ENCODE results near the gene NDFIP1. TPM values are rescaled to one million over a fixed set of nuclear protein-coding genes. Genes with fewer than 3 reads are reported as not detected.

NDFIP1 gene
- total RNA-seq, 2 experiments from 2014 or later, result 57.1 to 59.3 TPM

DNA sequence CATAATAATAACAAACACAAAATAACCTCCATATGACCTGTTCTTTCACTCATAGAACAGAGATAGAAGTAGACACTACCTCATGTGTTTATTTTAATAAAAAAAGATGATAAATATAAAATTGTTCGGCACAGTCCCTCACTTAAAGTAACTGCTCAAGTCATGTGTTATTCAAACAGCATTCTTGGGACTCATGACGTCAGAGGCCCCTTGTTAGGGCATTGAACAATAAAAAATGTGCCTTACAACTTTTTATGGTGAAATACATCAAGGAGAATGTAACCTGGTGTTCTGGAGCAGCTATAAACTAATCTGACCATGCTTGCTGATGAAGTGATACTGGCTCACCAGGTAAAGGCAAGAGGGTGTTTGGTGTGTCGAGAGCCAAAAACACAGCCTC, 12.2 kb upstream of the NDFIP1 start:
- no peaks in the 10 kb centered on the region for H3K27me3 Mint-ChIP-seq
- H3K36me3 Mint-ChIP-seq (ENCODE audit: low read depth), result peaks cover 2% of the 10 kb centered on the region
- peaks cover 37% of the 10 kb centered on the region for H3K4me1 Mint-ChIP-seq
- ChIA-PET POLR2A (interaction anchor here (0.8 to 4.4 kb wide), 14 partner anchors 8 to 459 kb away, joined by 4 to 71 read pairs (median 6); partner anchors contain the start of genes GNPDA1, HDAC3, NDFIP1 and RELL2), CTCF (interaction anchor here (0.6 to 2.3 kb wide), 9 partner anchors 12 to 127 kb away, joined by 3 to 15 read pairs (median 8); partner anchors contain the start of genes GNPDA1, NDFIP1 and RNF14)
- H3K4me3 Mint-ChIP-seq, result no peak overlapping the region
- no peak for DNase-seq
- H3K9me3 Mint-ChIP-seq, result no peaks in the 10 kb centered on the region
- H3K27ac Mint-ChIP-seq, result peak overlapping the region; percentile 62

DNA sequence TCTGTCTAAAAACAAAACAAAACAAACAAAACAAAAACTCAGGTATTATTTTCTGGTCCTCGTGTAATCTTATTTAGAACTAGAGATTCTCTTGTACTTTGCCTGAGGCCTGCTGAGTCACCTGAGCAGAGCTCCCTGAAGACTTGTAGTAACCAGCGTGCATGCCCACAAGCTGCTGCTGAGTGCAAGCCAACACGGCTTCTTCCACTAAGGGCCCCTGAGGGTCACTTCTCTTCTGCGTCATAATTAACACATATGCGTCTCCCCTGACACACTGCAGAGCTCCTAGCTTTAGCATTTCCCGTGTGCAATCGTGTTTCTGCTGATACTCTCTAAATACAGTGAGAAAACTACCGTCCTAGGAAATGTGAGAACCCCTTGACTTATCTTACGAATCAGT, 10.9 kb upstream of the NDFIP1 start:
- Mint-ChIP-seq H3K4me3 (no peak overlapping the region), H3K4me1 (peaks cover 37% of the 10 kb centered on the region), H3K9me3 (no peaks in the 10 kb centered on the region), H3K36me3 (ENCODE audit: low read depth) (peaks cover 2% of the 10 kb centered on the region), H3K27me3 (no peaks in the 10 kb centered on the region), H3K27ac (no peak overlapping the region)
- ChIA-PET POLR2A (interaction anchor here (4.4 kb wide), 1 partner anchor 11 kb away, joined by 71 read pairs; the partner anchor contains the start of gene NDFIP1), CTCF (interaction anchor here (0.6 to 1.1 kb wide), 2 partner anchors 33 to 84 kb away, joined by 5 to 7 read pairs; no protein-coding TSS in a partner anchor)
- no peak for DNase-seq

DNA sequence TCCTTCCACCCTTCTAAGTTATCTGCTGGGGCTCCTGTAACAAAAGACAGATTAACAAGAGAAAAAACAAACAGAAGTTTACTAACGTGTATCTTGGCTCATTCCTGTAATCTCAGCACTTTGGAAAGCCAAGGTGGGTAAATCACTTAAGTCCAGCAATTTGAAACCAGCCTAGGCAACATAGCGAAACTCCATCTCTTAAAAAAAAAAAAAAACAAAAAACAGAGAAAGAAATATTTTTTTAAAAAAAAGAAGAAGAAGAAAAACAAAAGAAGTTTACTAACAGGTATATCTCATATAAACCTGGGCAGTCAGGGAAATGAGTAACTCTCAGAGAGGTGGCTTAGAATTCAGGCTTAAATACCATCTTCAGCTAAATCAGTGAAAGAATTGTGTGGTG, 10.3 kb upstream of the NDFIP1 start:
- ChIA-PET CTCF (interaction anchor here (1.1 kb wide), 1 partner anchor 84 kb away, joined by 7 read pairs; no protein-coding TSS in a partner anchor), POLR2A (interaction anchor here (4.4 kb wide), 1 partner anchor 11 kb away, joined by 71 read pairs; the partner anchor contains the start of gene NDFIP1)
- Mint-ChIP-seq H3K4me1 (peaks cover 39% of the 10 kb centered on the region), H3K9me3 (no peaks in the 10 kb centered on the region), H3K27me3 (no peaks in the 10 kb centered on the region), H3K27ac (no peak overlapping the region), H3K4me3 (no peak overlapping the region), H3K36me3 (ENCODE audit: low read depth) (peaks cover 2% of the 10 kb centered on the region)
- DNase-seq, result no peak

DNA sequence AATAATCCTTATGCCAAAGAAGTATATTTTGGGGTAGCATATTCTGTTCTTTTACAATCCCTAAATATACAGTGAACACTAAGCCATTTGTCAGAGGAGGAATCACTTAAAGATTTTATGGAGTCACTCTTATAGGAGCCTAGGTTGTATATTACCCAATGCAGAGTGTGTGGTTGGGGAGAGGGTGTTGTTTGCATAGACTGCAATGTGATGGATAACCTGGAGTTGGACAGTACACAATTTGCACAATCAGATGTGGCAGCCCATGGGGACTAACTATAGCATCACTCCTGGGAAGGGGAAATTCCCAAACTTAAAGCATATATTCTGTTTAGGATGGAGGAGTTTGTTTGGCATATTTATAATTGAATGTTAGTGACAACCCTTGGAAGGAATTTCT, 9.6 kb upstream of the NDFIP1 start:
- no peak for DNase-seq
- POLR2A ChIA-PET, result no interaction called here

DNA sequence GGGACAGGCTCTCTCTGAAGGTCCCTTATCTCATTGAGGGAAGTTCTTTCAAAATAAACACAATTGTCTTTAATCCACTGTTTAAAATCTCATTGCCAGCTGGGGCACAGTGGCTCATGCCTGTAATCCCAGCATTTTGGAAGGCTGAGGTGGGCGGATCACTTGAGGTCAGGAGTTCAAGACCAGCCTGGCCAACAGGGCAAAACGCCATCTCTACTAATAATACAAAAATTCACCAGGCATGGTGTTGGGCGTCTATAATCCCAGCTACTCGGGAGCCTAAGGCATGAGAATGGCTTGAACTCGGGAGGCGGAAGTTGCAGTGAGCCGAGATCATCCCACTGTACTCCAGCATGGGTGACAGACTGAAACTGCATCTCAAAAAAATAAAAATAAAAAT, 8.3 kb upstream of the NDFIP1 start:
- DNase-seq, result no peak
- peaks cover 36% of the 10 kb centered on the region for H3K4me1 Mint-ChIP-seq
- ChIA-PET POLR2A (no interaction called here), CTCF (interaction anchor here (1.2 kb wide), 1 partner anchor 88 kb away, joined by 4 read pairs; the partner anchor contains the start of gene GNPDA1)
- peaks cover 2% of the 10 kb centered on the region for H3K36me3 Mint-ChIP-seq (ENCODE audit: low read depth)
- no peak overlapping the region for H3K27ac Mint-ChIP-seq
- no peaks in the 10 kb centered on the region for H3K9me3 Mint-ChIP-seq
- no peaks in the 10 kb centered on the region for H3K27me3 Mint-ChIP-seq
- no peak overlapping the region for H3K4me3 Mint-ChIP-seq

More for the DNA sequence above, 9.6 kb upstream of the NDFIP1 start:
- Mint-ChIP-seq H3K9me3 (no peaks in the 10 kb centered on the region), H3K27ac (no peak overlapping the region), H3K4me3 (no peak overlapping the region), H3K27me3 (no peaks in the 10 kb centered on the region), H3K4me1 (peaks cover 37% of the 10 kb centered on the region), H3K36me3 (ENCODE audit: low read depth) (peaks cover 2% of the 10 kb centered on the region)
- CTCF ChIA-PET, result interaction anchor here (1.1 to 1.2 kb wide), 2 partner anchors 85 to 87 kb away, joined by 4 to 7 read pairs; partner anchors contain the start of gene GNPDA1

DNA sequence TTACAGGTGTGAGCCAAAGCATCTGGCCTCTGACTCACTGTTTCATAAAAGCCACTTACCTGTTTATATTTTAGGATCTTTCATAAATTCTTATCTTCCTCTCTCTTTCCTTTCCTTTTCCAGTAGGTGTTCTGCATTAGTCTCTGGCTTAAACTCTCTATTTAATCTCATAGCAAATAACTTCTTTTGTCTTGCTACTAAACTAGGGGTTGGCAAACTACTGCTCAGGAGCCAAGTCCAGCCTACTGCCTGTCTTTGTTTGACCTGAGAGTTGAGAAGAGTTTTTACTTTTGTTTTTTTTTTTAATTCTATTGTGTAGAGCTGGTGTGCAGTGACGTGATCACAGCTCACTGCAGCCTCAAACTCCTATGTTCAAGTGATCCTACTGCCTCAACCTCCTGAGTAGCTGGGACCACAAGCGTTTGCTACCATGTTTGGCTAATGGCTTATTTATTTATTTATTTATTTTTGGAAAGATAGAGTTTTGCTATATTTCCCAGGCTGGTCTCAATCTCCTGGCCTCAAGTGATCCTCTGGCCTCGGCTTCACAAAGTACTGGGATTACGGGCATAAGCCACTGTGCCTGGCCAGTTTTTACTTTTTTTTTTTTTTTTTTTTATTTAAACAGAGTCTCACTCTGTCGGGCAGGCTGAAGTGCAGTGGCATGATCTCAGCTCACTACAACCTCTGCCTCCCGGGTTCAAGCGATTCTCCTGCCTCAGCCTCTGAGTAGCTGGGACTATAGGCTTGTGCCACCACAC, 5.4 kb upstream of the NDFIP1 start:
- Mint-ChIP-seq H3K27me3 (no peaks in the 10 kb centered on the region), H3K36me3 (ENCODE audit: low read depth) (no peaks in the 10 kb centered on the region), H3K4me3 (no peak overlapping the region), H3K9me3 (no peaks in the 10 kb centered on the region), H3K27ac (no peak overlapping the region), H3K4me1 (peaks cover 28% of the 10 kb centered on the region)
- CTCF ChIA-PET, result no interaction called here
- DNase-seq, result no peak
- POLR2A ChIA-PET, result interaction anchor here (1.0 to 1.4 kb wide), 2 partner anchors 7 to 92 kb away, joined by 3 to 5 read pairs; no protein-coding TSS in a partner anchor

DNA sequence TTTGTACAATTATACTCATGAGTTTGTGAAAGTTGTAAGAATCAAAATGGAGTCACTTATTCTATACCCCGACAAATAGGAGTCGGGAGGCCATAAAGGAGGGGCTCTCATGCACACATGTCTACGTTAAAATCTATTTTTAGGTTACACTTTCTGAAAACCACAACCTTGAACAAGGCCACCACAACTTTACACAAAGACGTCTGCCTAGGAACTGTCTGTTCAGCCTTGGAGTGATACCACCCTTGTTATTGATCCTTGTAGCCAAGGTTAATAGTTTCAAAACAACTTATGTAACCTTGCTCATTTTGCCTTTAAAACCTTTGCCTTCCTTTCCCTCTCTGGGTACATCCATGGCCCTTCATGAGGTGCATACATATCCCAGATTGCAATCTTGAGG, 4.1 kb upstream of the NDFIP1 start:
- POLR2A ChIA-PET, result interaction anchor here (1.0 to 1.4 kb wide), 4 partner anchors 9 to 135 kb away, joined by 3 to 5 read pairs (median 4); partner anchors contain the start of gene RNF14
- no peak for DNase-seq
- Mint-ChIP-seq H3K27me3 (no peaks in the 10 kb centered on the region), H3K9me3 (no peaks in the 10 kb centered on the region), H3K4me3 (no peak overlapping the region), H3K27ac (peak overlapping the region; percentile 47), H3K4me1 (peaks cover 26% of the 10 kb centered on the region), H3K36me3 (ENCODE audit: low read depth) (peaks cover 4% of the 10 kb centered on the region)
- CTCF ChIA-PET, result interaction anchor here (1.0 kb wide), 1 partner anchor 9 kb away, joined by 4 read pairs; no protein-coding TSS in a partner anchor

DNA sequence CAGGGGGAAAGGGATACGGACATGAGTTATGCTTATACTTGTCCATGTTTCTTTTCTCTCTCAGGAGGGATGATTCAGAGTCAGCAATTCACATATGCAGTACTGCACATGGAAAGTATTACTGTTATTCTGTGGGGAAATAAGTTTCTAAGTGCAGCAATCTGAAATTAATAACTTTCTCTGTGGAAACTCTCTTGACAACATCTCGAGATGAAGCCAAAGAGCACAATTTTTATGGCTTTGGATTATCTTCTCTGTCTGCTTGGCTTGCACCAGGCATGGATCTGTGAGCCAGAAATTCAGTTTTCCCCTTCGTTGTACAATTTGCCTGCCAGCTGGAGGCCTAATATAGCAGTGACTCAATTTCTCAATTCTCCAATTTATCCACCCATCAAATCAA, 2.5 kb upstream of the NDFIP1 start:
- CTCF ChIA-PET, result interaction anchor here (0.6 kb wide), 1 partner anchor 414 kb away, joined by 3 read pairs; no protein-coding TSS in a partner anchor
- DNase-seq, result no peak
- H3K9me3 Mint-ChIP-seq, result no peaks in the 10 kb centered on the region
- no peak overlapping the region for H3K27ac Mint-ChIP-seq
- H3K27me3 Mint-ChIP-seq, result no peaks in the 10 kb centered on the region
- H3K36me3 Mint-ChIP-seq (ENCODE audit: low read depth), result peaks cover 13% of the 10 kb centered on the region
- H3K4me1 Mint-ChIP-seq, result peaks cover 40% of the 10 kb centered on the region
- no peak overlapping the region for H3K4me3 Mint-ChIP-seq
- POLR2A ChIA-PET, result interaction anchor here (0.9 to 6.3 kb wide), 3 partner anchors 10 to 92 kb away, joined by 4 to 128 read pairs (median 7); partner anchors contain the start of gene GNPDA1

DNA sequence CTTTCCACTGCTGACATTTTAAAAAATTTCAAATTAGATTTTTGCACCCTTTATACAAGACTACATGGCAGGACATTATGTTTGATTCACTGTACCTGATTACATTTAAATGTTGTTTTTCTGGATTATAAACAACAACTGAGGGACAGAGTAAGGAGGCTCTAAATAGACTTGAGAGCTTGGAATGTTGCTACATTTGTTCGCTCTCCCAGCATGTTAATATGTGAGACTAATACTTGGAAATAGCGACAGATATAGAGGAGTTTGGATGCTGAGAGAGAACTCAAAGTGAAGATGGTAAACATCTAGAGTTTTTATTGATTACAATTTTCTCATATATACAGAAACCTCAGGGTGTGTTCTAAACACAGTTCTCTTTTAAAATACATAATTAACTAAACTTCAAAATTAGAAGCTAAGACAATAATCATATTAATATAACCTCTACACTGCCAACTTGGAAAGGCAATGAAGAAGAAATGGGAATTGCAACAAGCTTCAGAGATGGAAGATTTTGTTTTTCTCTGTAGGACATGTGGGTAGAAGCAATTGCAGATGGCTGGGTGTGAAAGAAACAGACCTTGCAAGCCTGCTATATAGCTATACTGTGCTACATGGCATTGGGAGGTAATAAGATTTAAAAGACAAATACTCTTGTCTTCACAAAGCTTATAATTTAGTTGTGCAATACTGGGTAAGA, 1.4 kb upstream of the NDFIP1 start:
- no peaks in the 10 kb centered on the region for H3K9me3 Mint-ChIP-seq
- no peaks in the 10 kb centered on the region for H3K27me3 Mint-ChIP-seq
- no peak overlapping the region for H3K27ac Mint-ChIP-seq
- ChIA-PET CTCF (interaction anchor here (0.9 to 4.9 kb wide), 10 partner anchors 11 to 146 kb away, joined by 3 to 68 read pairs (median 4); partner anchors contain the start of genes GNPDA1 and RNF14), POLR2A (interaction anchor here (0.6 to 6.3 kb wide), 9 partner anchors 11 to 257 kb away, joined by 3 to 128 read pairs (median 9); partner anchors contain the start of genes GNPDA1 and RNF14)
- peaks cover 19% of the 10 kb centered on the region for H3K36me3 Mint-ChIP-seq (ENCODE audit: low read depth)
- H3K4me1 Mint-ChIP-seq, result peaks cover 45% of the 10 kb centered on the region
- H3K4me3 Mint-ChIP-seq, result peak overlapping the region; percentile 1
- no peak for DNase-seq

DNA sequence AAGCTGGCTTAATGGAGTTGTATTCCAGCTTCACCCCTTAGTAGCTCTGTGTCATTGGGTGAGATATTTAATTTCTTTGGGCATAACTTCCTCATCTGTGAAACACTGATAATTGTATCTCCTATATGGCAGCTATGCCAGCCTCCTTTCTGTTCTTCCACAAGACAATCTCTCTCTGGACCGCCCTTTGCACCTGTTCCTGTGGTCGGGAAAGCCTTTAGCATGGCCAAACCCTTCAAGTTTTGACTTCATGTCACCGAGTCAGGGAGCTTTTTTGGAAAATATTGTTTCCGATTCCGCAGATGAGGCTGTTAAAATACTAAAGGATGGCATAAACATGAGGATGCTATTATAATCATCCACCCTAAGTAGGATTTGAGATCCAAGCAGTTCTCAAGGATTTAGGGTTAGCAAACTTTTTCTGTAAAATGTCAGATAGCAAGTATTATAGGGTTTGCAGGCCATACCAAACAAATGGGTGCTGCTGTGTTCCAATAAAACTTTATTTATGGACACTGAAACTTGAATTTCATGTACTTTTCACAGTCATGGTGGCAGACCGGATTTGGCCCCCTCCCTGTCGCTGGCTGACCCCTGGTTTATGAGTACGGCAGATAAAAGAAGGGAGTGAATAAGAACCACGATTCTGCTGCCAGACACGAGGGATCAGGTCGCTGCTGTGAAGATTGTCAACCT, 695 bp upstream of the NDFIP1 start:
- peaks cover 23% of the 10 kb centered on the region for H3K36me3 Mint-ChIP-seq (ENCODE audit: low read depth)
- CTCF ChIA-PET, result interaction anchor here (0.9 to 4.9 kb wide), 11 partner anchors 12 to 147 kb away, joined by 3 to 68 read pairs (median 4); partner anchors contain the start of genes GNPDA1 and RNF14
- H3K27ac Mint-ChIP-seq, result peak overlapping the region; percentile 87
- H3K4me1 Mint-ChIP-seq, result peaks cover 48% of the 10 kb centered on the region
- H3K4me3 Mint-ChIP-seq, result peak overlapping the region; percentile 75
- no peaks in the 10 kb centered on the region for H3K27me3 Mint-ChIP-seq
- no peaks in the 10 kb centered on the region for H3K9me3 Mint-ChIP-seq
- no peak for DNase-seq
- POLR2A ChIA-PET, result interaction anchor here (0.6 to 6.3 kb wide), 11 partner anchors 12 to 257 kb away, joined by 3 to 128 read pairs (median 4); partner anchors contain the start of genes GNPDA1 and RNF14

DNA sequence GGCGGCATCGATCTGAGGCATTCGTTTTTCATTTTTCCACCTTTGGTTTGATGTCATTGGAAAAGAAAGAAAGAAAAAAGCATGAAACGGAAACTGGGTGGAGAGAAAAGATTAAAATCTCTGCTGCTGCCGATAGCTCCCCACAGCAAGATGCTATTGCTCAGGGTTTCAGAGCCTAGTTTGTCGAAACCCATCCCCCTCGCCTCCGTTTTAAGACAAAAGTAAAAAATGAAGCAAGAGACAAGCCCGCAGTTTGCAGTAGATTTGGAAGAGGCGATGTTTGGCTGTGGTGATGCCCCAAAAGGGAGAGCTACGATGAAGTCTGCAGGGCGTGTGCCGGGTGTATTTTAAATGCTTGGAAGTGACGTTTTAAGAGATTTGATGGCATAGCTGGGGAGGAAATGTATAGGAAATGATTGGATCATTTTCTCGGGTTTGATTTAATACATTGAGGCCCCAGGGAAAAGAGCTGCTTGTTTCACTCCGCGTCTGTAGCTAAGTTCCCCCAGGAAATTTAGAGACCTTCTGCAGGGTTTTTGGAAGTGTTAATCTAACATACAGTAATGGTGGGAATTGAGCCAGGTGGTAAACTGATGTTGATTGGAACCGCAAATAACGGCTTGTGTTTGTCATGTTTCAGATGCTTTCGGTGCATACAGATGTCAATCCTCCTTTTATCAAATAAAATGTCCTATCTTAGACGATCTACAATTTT, 909 bp downstream of the NDFIP1 start:
- Mint-ChIP-seq H3K4me1 (peaks cover 54% of the 10 kb centered on the region), H3K27ac (peak overlapping the region; percentile 90), H3K36me3 (ENCODE audit: low read depth) (peaks cover 27% of the 10 kb centered on the region), H3K27me3 (no peaks in the 10 kb centered on the region), H3K4me3 (peak overlapping the region; percentile 94), H3K9me3 (no peaks in the 10 kb centered on the region)
- ChIA-PET CTCF (interaction anchor here (0.5 to 4.9 kb wide), 13 partner anchors 13 to 186 kb away, joined by 3 to 68 read pairs (median 5); partner anchors contain the start of genes DELE1, GNPDA1 and RNF14), POLR2A (interaction anchor here (0.6 to 6.3 kb wide), 26 partner anchors 9 to 677 kb away, joined by 3 to 128 read pairs (median 5); partner anchors contain the start of genes DELE1, GNPDA1 and RNF14)
- peak; percentile 58 for DNase-seq
